Aorta (tissue), 5 donors: ENCODE measurements around the gene THSD7A. TPM values are rescaled to one million over a fixed set of nuclear protein-coding genes. Genes with fewer than 3 reads are reported as not detected.

Experiments
- ATAC-seq: fragments of 200-7000 bp; cut with Tn5 transposase; one replicate; pipeline ENCODE4 v1.9.1; 2022; ENCODE audit warnings: moderate library complexity; ENCODE audit not compliant: low FRiP score
- DNase-seq, 2 donors: peaks; one replicate each; pipeline ENCODE4 v3.0.0-alpha.2; 2020
- H3K27ac ChIP-seq, 2 donors: one replicate each; pipeline ENCODE4 v1.5.1; 2013; ENCODE audit warnings: low read length in 2 of 2, mild to moderate bottlenecking in 2 of 2, moderate library complexity in 2 of 2, control low read depth in 1 of 2, inconsistent platforms in 1 of 2, low read depth in 1 of 2
- H3K27me3 ChIP-seq, 2 donors: one replicate each; pipeline ENCODE4 v1.6.1; 2013; ENCODE audit warnings: control low read depth in 1 of 2, low read length in 1 of 2, mild to moderate bottlenecking in 1 of 2, moderate library complexity in 1 of 2; ENCODE audit not compliant: insufficient read depth in 2 of 2, control insufficient read depth in 1 of 2
- H3K36me3 ChIP-seq, 2 donors: one replicate each; pipeline ENCODE4 v1.6.1; 2013; ENCODE audit warnings: control low read depth in 1 of 2, low read length in 1 of 2, mild to moderate bottlenecking in 1 of 2; ENCODE audit not compliant: insufficient read depth in 2 of 2, control insufficient read depth in 1 of 2
- H3K4me1 ChIP-seq, 2 donors: one replicate each; pipeline ENCODE4 v1.6.1; 2013; ENCODE audit warnings: low read length in 2 of 2, control low read depth in 1 of 2, mild to moderate bottlenecking in 1 of 2, moderate library complexity in 1 of 2; ENCODE audit not compliant: insufficient read depth in 2 of 2, control insufficient read depth in 1 of 2
- H3K4me3 ChIP-seq, 2 donors: one replicate each; pipeline ENCODE4 v1.5.1; 2013; ENCODE audit warnings: low read length in 2 of 2, control low read depth in 1 of 2, mild to moderate bottlenecking in 1 of 2
- H3K9me3 ChIP-seq: one replicate; pipeline ENCODE4 v1.6.1; 2013; ENCODE audit warnings: mild to moderate bottlenecking, low read length; ENCODE audit not compliant: control insufficient read depth
- WGBS, 2 donors: extraction: QIAGEN DNeasy Blood & Tissue Kit; methylation state at CpG; one replicate each; pipeline ENCODE4 v1.1.7; 2013; 5-methylcytosine and 5-hydroxymethylcytosine counted together
- intact Hi-C, 2 donors: fragments of 100-400 bp; cut with DNase I; formaldehyde crosslinking; loops; one replicate each; pipeline versions ENCODE4 v1.14.2 to v1.15.0; 2022
- polyA plus RNA-seq, 2 donors: library from polyadenylated mRNA; stranded (reverse); fragments of 200-250 nt; gene quantifications; one replicate each; pipeline ENCODE4 v1.2.3, GENCODE V29; 2013
- total RNA-seq, 2 donors: library from RNA; stranded (reverse); fragmentation: NEBNext Ultra II Directional; extraction: Animal tissue kit (Norgen Biotek cat#: 25700); gene quantifications; one replicate each; pipeline ENCODE4 v1.2.1, GENCODE V29; 2021
- donor health status: healthy with polysubstance abuse.
- donor health status: Bipolar disorder and iron deficiency.
- donor health status: DM: no; HTN: no; CAD: no.
- donor health status: DM: no; HTN: no; CAD: no.
- donor health status: DM: yes; HTN: yes; CAD: no.

THSD7A gene
- total and polyA plus RNA-seq, 4 donors, result 0.03 to 20.0 (median 12.1) TPM; not detected in 1

DNA sequence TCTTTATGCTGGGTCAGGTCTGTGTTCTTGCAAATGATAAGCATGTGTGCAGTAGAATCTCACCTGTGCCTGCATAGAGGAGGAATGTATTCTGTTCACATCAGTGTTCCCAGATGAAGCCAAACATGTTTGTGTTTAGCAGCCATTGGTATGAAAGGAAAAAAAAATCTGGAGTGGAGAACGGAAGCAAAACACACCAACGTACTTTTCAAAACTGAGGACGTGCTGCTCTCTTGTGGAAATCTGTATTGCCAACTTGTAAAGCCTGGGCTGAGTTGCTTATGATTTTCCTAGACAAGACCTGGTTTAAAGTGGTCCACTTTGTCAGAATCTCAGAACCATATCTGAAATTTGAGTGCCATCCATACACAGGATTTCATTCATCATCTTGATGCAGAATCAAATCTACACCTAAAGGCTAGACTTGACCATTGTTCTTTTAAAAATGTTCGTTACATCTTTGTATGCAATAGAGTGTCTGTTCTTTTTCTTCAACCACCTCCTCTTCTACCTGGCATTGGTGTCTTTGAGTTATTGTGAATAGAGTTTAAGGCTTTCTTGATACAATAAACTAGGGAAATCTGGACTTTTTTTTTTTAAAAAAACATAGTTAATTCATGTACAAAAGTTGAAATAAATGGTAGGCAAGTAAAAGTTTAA, 490.6 kb downstream of the THSD7A start:
- H3K9me3 ChIP-seq, result no peaks in the 10 kb centered on the region
- H3K36me3 ChIP-seq, result no peaks in the 10 kb centered on the region
- no peak overlapping the region for H3K27ac ChIP-seq
- 25 to 27% methylated on average over 4 of the region's 4 CpGs for WGBS, 2 donors
- H3K27me3 ChIP-seq, result no peaks in the 10 kb centered on the region
- ATAC-seq (no peak), DNase-seq (no peak)
- peaks cover 0 to 5% of the 10 kb centered on the region in 2 donors for H3K4me1 ChIP-seq
- intact Hi-C loops, result no loop called here
- H3K4me3 ChIP-seq, result no peak overlapping the region

DNA sequence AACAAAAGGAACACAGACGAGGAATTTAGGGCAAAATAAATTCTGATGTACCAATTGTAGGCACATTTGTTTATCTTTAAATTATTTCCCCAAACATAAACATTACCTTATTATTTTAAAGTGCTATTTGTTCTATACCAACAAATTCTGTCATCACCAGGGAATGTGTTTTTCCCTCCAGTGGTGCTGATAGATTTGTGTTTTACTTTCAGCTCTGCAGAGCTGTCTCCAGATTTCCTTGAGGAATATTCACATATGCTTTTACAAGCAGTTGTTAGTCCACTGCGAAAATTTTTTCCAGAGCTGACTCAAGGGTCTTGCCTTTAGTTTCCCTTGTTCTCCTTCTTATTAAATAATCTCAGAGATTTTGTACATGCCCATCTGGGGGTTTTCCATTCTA, 495.6 kb downstream of the THSD7A start:
- Histone ChIP-seq H3K27me3 (no peaks in the 10 kb centered on the region), H3K36me3 (no peaks in the 10 kb centered on the region), H3K27ac (no peak overlapping the region), H3K4me1 (no peaks in the 10 kb centered on the region), H3K9me3 (no peaks in the 10 kb centered on the region), H3K4me3 (no peak overlapping the region)
- intact Hi-C loops, result no loop called here
- ATAC-seq (no peak), DNase-seq (no peak)
- 6 to 9% methylated on average over 2 of the region's 2 CpGs for WGBS, 2 donors

DNA sequence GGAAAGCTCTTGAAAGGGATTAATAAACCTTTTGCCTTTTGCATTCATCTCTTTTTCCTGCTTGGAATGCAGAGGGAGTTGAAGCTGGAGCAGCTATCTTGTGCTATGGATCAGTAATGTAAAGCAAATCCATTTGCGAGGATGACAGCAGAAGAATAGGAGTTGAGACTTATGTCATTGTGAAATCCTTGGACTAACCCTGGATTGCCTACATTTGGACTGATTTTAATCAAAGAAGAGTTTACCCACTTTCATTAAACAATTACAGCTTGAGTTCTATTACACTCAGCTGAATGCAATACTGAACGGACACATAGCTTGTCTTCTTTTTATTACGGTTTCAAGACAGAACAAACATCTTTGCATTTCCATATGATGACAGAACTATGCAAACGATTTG, 496.1 kb downstream of the THSD7A start:
- intact Hi-C loops, result no loop called here
- H3K4me1 ChIP-seq, result no peaks in the 10 kb centered on the region
- DNase-seq (no peak), ATAC-seq (no peak)
- H3K4me3 ChIP-seq, result no peak overlapping the region
- no peaks in the 10 kb centered on the region for H3K36me3 ChIP-seq
- H3K27ac ChIP-seq, result no peak overlapping the region
- WGBS, 2 donors, result 25 to 36% methylated on average over 4 of the region's 4 CpGs
- no peaks in the 10 kb centered on the region for H3K27me3 ChIP-seq
- H3K9me3 ChIP-seq, result no peaks in the 10 kb centered on the region

DNA sequence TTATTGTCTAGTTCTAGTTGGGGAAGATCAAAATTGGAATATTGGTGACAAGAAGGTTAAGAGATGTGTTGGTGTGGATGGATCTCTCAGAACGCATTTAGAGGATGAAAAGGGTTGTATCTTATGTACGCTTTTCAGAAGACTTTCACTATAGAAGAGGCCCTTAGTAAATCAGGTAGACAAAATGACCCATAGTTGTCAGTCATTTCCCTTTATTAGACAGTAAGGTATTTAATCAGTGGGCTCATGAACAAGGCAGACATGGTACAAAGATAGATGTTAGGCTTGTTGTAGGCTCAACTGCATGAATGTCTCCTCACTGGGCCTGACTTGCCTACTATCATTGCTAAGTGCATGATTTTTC, 499.2 kb downstream of the THSD7A start:
- Histone ChIP-seq H3K27me3 (no peaks in the 10 kb centered on the region), H3K27ac (no peak overlapping the region), H3K9me3 (no peaks in the 10 kb centered on the region), H3K36me3 (no peaks in the 10 kb centered on the region), H3K4me1 (no peaks in the 10 kb centered on the region), H3K4me3 (no peak overlapping the region)
- ATAC-seq (no peak), DNase-seq (no peak)
- intact Hi-C loops, result no loop called here
- WGBS, 2 donors, result 94 to 96% methylated on average over 2 of the region's 2 CpGs

DNA sequence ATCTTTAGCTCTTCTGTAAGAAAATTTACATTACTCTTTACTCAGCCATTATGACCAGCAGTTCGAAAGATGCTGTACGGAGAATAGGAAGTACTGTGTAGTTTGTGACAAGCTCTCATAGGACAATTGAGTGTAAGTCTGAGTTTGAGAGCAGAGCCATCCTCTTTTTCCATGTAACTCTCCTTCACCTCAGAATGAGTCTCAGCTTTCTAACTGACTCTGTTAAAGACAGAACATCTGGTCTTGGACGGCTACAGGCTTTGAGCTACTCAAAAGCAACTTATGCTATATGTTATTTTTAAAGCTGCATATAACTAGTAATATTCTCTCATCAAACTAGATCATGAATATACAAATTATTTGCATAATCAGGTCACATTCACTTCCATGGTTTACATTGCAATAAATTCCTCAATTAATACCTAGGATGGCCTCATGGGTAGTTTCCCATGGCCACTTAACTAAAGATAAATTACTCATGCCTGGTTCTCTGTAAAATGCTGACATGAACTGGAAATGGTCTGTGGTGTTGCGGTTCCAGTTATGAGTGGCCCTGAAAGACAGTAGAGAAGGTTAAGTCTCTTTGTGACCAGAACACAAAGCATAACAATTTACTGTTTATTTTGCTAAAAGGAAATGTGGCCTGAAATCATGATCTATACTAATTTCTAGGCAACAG, 499.7 kb downstream of the THSD7A start:
- H3K27me3 ChIP-seq, result no peaks in the 10 kb centered on the region
- 81 to 91% methylated on average over 4 of the region's 4 CpGs for WGBS, 2 donors
- intact Hi-C loops, result no loop called here
- H3K4me3 ChIP-seq, result no peak overlapping the region
- no peak for ATAC-seq
- H3K9me3 ChIP-seq, result no peaks in the 10 kb centered on the region
- no peaks in the 10 kb centered on the region for H3K4me1 ChIP-seq
- H3K27ac ChIP-seq, result no peak overlapping the region
- no peaks in the 10 kb centered on the region for H3K36me3 ChIP-seq
- no peak for DNase-seq

DNA sequence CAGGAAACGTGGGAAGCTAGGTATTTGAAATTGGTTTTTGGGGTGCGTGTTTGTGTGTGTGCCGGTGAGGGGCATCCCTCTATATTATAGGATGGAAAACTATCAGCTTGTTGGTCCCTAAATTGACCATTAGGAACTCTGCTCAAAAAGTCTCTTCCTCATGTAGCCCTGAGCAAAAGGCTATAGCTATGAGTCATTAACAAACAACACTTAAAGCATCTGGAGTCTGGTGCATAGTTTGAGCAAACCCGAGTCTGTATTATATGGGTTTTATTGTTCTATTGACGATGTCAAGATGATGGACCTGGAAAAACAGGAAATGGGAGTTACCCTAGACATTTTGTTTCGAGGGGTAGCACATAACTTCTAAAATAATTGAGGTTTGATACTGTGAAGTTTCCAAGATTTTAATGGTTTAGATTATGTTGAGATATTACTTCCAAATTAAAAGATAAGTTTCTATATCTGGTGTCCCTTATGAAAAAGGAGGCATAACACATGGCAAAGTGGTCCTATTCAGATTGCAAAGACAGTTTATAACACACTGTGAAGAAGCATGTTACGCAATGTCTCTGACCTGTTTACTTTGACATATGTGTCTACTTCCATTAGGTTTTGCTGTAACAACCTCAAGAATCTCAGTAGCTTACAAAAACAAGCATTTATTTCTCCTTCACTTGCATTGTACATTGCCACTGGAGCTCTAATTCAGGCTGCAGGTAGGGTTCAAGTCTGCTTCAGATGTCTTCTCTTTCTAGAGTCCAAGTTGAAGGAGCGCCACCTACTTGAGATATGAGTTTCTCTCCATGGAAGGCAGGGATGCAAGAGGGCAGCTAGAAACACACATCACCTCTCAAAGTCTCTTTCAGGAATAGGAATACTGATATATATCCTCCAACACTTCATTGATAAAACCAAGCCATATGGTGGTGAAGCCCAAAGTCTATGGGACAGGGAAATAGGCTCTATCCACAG, 500.6 kb downstream of the THSD7A start:
- WGBS, 2 donors, result 80 to 83% methylated on average over 8 of the region's 8 CpGs
- Histone ChIP-seq H3K9me3 (no peaks in the 10 kb centered on the region), H3K4me3 (no peak overlapping the region), H3K27me3 (no peaks in the 10 kb centered on the region), H3K4me1 (no peaks in the 10 kb centered on the region), H3K36me3 (no peaks in the 10 kb centered on the region), H3K27ac (no peak overlapping the region)
- ATAC-seq (no peak), DNase-seq (no peak)
- intact Hi-C loops, result no loop called here

DNA sequence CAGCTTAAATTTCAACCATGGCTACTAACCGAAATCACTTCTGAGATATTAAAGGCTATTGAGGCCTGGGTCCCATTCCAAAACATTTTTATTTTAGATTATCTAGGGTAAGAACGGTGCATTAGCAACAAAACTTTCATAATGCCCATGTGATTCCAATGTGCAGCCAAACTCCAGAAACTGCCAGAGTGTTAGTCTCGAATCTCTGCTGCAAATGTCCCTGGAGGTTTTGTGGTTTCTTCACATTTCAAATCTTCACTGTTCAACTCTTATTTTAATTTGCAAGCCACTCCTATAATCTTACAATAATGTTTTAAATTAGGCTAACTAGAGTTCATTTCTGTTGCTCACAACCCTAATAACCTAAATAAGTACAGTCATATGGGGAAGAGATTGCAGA, 501.3 kb downstream of the THSD7A start:
- Histone ChIP-seq H3K4me1 (no peaks in the 10 kb centered on the region), H3K27ac (no peak overlapping the region), H3K36me3 (no peaks in the 10 kb centered on the region), H3K4me3 (no peak overlapping the region), H3K9me3 (no peaks in the 10 kb centered on the region), H3K27me3 (no peaks in the 10 kb centered on the region)
- DNase-seq (no peak), ATAC-seq (no peak)
- 45 to 49% methylated on average over 3 of the region's 3 CpGs for WGBS, 2 donors
- intact Hi-C loops, result no loop called here

DNA sequence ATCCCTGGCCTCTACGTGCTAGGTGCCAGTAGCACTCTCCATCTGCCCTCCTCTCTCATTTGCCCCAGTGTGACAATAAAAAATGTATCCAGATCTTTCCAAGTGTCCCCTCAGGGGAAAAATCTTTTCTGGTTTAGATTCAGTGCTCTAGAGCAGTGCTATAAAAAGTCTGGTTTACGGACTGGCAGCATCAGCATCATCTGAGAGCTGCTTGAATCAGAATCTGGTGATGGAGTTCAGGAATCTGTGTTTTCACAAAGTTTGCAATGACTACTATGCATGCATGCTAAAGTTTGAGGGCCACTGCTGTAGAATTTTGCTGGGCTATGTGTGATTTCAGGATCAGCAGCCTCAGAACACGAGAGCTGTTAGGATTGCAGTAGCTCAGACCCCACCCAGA, 501.8 kb downstream of the THSD7A start:
- Histone ChIP-seq H3K9me3 (no peaks in the 10 kb centered on the region), H3K4me3 (no peak overlapping the region), H3K4me1 (no peaks in the 10 kb centered on the region), H3K27ac (no peak overlapping the region), H3K27me3 (no peaks in the 10 kb centered on the region), H3K36me3 (no peaks in the 10 kb centered on the region)
- intact Hi-C loops, result no loop called here
- ATAC-seq, result no peak
- no peak for DNase-seq
- 68 to 78% methylated on average over 2 to 3 of the region's 3 CpGs for WGBS, 2 donors
